ENCODE data around the gene MAP3K12.

DNA sequence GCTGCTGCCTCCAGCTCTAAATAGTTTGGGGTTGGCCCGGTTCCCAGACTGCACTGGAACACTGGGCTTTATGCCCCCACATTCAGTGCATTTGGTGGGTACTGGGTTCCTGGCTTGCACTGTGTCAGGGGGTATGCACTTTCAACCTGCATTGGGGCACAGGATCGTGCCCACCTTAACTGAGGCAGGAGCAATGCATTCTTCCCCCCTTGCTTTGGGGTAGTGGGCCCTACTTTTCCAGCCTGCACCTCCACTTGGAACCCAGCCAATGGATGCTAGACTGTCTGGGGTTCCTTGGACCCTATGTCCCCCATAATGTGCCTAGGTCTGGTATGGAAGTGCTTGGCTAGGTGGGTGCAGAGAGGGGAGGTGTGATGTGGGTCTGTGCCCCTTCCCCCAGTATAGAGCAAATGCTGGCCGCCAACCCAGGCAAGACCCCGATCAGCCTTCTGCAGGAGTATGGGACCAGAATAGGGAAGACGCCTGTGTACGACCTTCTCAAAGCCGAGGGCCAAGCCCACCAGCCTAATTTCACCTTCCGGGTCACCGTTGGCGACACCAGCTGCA is 2.4 kb upstream of the MAP3K12 start:
- no peak for TF ChIP-seq CTCF (IDR thresholded peaks at IDR 0.05)
- no peak for TF ChIP-seq POLR2A (IDR thresholded peaks at IDR 0.05)
